Head of caudate nucleus (tissue), 42 donors: ENCODE measurements around the gene DLX1.
"Not testable (repeated sequence)": the region's sequence is repeated elsewhere in the genome, so short reads cannot be mapped to it uniquely, and the experiment has no call there.

ENCODE experiments used
- DNase-seq, 42 donors: peaks; one replicate each; pipeline versions ENCODE4 v3.0.0 to v3.0.0-alpha.2; 2020 to 2021; ENCODE audit warnings: mixed read lengths in 7 of 42
- intact Hi-C: fragments of 100-400 bp; cut with DNase I; formaldehyde crosslinking; loops from one replicate; pipeline ENCODE4 v1.15.0; 2022

DLX1 gene

DNA sequence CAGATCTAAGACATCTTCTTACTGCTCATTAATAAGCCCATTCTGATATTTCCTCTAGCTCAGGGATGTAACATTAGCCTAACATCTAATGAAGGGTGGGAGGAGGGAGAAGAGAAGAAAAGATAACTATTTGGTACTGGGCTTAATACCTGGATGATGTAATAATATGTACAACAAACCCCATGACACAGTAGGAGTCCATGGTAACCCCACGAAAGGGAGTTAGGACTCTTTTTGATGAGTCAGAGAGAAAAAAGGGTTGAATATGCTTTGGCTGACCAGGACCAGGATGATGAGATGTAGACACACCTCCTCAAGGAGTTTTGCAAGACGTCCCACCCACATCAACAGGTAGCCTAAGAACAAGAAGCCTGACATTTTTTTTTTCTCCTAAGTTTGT is 51.8 kb downstream of the DLX1 start:
- DNase-seq = no peak
- intact Hi-C loops = no loop called here

DNA sequence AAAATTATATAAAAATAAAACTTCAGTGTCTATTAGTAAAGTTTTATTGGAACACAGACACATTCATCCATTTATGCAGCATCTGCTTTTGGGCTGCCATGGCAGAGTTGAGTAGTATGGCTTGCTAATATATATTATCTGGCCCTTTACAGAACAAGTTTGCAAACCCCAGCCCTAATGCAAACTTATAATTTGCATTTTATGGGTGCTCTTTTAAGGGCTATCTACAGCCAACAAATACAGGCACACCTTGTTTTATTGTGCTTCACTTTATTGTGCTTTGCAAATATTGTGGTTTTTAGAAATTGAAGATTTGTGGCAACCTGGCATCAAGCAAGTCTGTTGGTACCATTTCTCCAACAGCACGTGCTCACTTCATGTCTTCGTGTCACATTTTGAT is 52.6 kb downstream of the DLX1 start:
- intact Hi-C loops = no loop called here

DNA sequence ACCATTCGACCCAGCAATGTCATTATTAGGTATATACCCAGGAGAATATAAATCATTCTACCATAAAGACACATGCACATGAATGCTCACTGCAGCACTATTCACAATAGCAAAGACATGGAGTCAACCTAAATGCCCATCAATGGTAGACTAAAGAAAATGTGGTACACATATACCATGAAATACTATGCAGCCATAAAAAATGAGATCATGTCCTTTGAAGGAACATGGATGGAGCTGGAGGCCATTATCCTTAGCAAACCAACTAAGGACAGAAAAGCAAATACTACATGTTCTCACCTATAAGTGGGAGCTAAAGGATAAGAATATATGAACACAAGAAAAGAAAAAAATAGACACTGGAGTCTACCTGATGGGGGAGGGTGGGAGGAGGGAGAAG is 53.4 kb downstream of the DLX1 start:
- DNase-seq, intact Hi-C loops: not testable (repeated sequence)

More for the DNA sequence above, 52.6 kb downstream of the DLX1 start:
- no peak for DNase-seq
